ENCODE data around the gene NWD2. TPM values are rescaled to one million over a fixed set of nuclear protein-coding genes. Genes with fewer than 3 reads are reported as not detected.

NWD2 gene
- polyA plus RNA-seq, 2 donors, result under 0.01 to 0.05 TPM

DNA sequence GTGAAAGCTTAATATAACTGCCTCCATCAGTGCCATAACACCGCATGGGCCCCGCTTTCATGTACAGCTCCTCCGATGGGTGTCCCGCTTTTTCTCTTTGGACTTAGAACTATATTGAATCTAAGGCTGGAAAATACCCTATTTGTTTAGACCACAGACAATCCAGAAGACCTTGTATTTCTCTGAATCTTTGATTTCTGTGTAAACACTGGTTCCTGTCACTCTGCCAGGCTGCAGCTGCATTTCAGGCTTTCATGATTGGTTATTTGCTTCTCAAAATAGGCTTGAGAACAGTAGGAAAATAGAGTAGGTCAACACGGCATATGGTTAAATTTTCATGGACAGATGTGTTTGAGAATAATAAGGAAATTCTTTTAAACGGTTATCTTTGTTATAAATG is 80.0 kb downstream of the NWD2 start:
- 58 to 62% methylated on average over 6 of the region's 6 CpGs for WGBS, 2 donors

DNA sequence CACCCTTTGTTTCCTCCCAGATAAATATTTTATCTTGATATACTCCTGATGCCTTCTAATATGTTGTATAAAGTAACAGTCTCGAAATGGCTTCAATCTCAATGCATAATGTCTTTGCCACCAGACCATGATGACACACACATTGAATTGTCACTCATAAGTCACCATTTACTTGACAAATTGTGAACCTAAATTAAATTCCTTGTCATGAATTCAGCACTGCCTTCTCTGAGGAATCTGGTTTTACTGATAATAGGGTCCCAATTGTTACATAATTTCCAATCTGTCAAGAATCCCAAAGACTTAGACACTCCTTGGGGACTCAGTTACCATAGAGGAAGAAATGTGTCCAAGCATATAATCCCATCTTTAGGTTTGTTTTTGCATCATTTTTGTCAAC is 82.3 kb downstream of the NWD2 start:
- 50 to 54% methylated on average over 1 of the region's 1 CpG for WGBS, 2 donors
- Histone ChIP-seq H3K27ac (ENCODE audit: low read depth in 2 of 2, low read length in 1 of 2) (no peak overlapping the region), H3K9me3 (ENCODE audit: control insufficient read depth in 2 of 2, insufficient read depth in 1 of 2, low read depth in 1 of 2, low read length in 1 of 2) (no peaks in the 10 kb centered on the region), H3K27me3 (ENCODE audit: control insufficient read depth in 1 of 2, insufficient read depth in 2 of 2, low read length in 2 of 2) (no peaks in the 10 kb centered on the region), H3K4me1 (ENCODE audit: control insufficient read depth in 2 of 2, insufficient read depth in 2 of 2, low read length in 1 of 2) (no peaks in the 10 kb centered on the region), H3K4me3 (ENCODE audit: low read depth in 1 of 2, low read length in 2 of 2) (no peak overlapping the region), H3K36me3 (ENCODE audit: control insufficient read depth in 2 of 2, insufficient read depth in 2 of 2, low read length in 1 of 2) (no peaks in the 10 kb centered on the region)

More for the DNA sequence above, 80.0 kb downstream of the NWD2 start:
- H3K4me1 ChIP-seq (ENCODE audit: control insufficient read depth in 2 of 2, insufficient read depth in 2 of 2, low read length in 1 of 2), result no peaks in the 10 kb centered on the region
- no peaks in the 10 kb centered on the region for H3K9me3 ChIP-seq (ENCODE audit: control insufficient read depth in 2 of 2, insufficient read depth in 1 of 2, low read depth in 1 of 2, low read length in 1 of 2)
- H3K27me3 ChIP-seq (ENCODE audit: control insufficient read depth in 1 of 2, insufficient read depth in 2 of 2, low read length in 2 of 2), result no peaks in the 10 kb centered on the region
- H3K4me3 ChIP-seq (ENCODE audit: low read depth in 1 of 2, low read length in 2 of 2), result no peak overlapping the region
- H3K27ac ChIP-seq (ENCODE audit: low read depth in 2 of 2, low read length in 1 of 2), result no peak overlapping the region
- H3K36me3 ChIP-seq (ENCODE audit: control insufficient read depth in 2 of 2, insufficient read depth in 2 of 2, low read length in 1 of 2), result no peaks in the 10 kb centered on the region

DNA sequence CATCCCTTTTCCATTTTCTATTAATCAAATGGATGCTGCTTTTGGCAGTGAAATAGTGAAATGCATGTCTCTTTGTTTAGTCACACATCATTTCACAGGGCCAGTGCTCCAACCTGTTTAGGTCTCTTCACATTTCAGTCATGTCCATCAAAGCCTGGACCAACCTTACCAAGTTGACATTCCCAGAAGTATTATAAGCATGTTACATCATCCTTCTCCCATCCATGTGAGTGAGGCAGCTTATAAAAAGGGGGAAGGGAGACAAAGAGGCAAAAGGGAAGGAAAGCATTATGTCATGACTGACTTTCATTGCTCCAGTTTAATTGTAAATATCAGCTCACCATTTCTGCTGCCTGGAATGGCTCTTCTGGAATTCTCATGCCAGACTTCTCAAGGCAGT is 94.4 kb downstream of the NWD2 start:
- no peak overlapping the region for H3K4me3 ChIP-seq (ENCODE audit: low read depth in 1 of 2, low read length in 2 of 2)
- no peaks in the 10 kb centered on the region for H3K27me3 ChIP-seq (ENCODE audit: control insufficient read depth in 1 of 2, insufficient read depth in 2 of 2, low read length in 2 of 2)
- no peaks in the 10 kb centered on the region for H3K4me1 ChIP-seq (ENCODE audit: control insufficient read depth in 2 of 2, insufficient read depth in 2 of 2, low read length in 1 of 2)
- no peak overlapping the region for H3K27ac ChIP-seq (ENCODE audit: low read depth in 2 of 2, low read length in 1 of 2)
- H3K9me3 ChIP-seq (ENCODE audit: control insufficient read depth in 2 of 2, insufficient read depth in 1 of 2, low read depth in 1 of 2, low read length in 1 of 2), result no peaks in the 10 kb centered on the region
- H3K36me3 ChIP-seq (ENCODE audit: control insufficient read depth in 2 of 2, insufficient read depth in 2 of 2, low read length in 1 of 2), result no peaks in the 10 kb centered on the region

DNA sequence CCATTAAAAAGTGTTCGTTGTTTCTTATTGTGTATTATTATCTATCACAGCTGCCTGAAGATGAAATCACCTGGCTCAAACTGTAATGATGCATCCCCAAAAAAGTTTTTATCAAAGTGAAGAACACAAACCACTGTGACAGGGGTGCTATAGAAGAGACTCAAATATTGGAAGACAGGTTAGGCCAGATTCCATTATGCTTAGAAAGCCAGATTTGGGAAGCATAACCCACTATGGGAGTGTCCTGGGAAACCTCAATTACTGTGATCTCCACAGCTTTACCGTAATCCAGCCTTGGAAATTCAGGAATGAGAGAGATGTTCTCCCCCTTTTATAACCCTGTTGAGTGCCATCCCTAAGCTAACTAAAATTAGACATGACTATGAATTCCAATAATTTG is 114.2 kb downstream of the NWD2 start:
- Histone ChIP-seq H3K27ac (ENCODE audit: low read depth in 2 of 2, low read length in 1 of 2) (no peak overlapping the region), H3K9me3 (ENCODE audit: control insufficient read depth in 2 of 2, insufficient read depth in 1 of 2, low read depth in 1 of 2, low read length in 1 of 2) (no peaks in the 10 kb centered on the region), H3K4me3 (ENCODE audit: low read depth in 1 of 2, low read length in 2 of 2) (no peak overlapping the region), H3K36me3 (ENCODE audit: control insufficient read depth in 2 of 2, insufficient read depth in 2 of 2, low read length in 1 of 2) (no peaks in the 10 kb centered on the region), H3K4me1 (ENCODE audit: control insufficient read depth in 2 of 2, insufficient read depth in 2 of 2, low read length in 1 of 2) (no peaks in the 10 kb centered on the region), H3K27me3 (ENCODE audit: control insufficient read depth in 1 of 2, insufficient read depth in 2 of 2, low read length in 2 of 2) (no peaks in the 10 kb centered on the region)
- WGBS, 2 donors, result 54 to 64% methylated on average over 2 of the region's 2 CpGs

DNA sequence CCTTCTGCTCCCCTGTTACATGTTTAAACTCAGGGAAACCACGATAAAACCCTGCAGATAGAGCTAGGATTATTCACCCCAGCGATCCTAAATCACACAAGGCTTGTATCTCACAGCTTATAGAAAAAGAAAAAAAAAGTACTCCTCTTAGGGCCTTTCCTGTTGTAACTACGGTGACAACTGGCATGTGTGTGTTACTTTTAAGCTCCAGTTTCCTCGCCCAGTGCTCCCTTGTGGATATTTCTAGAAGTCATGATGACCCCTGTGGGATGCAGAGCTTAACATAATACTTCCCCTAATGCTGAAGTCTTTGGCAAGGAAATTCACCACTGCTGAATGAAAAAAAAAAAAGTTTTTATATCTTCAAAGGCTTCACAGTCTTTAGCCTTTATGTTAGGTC is 114.7 kb downstream of the NWD2 start:
- Histone ChIP-seq H3K27ac (ENCODE audit: low read depth in 2 of 2, low read length in 1 of 2) (no peak overlapping the region), H3K4me1 (ENCODE audit: control insufficient read depth in 2 of 2, insufficient read depth in 2 of 2, low read length in 1 of 2) (no peaks in the 10 kb centered on the region), H3K27me3 (ENCODE audit: control insufficient read depth in 1 of 2, insufficient read depth in 2 of 2, low read length in 2 of 2) (no peaks in the 10 kb centered on the region), H3K9me3 (ENCODE audit: control insufficient read depth in 2 of 2, insufficient read depth in 1 of 2, low read depth in 1 of 2, low read length in 1 of 2) (no peaks in the 10 kb centered on the region), H3K4me3 (ENCODE audit: low read depth in 1 of 2, low read length in 2 of 2) (no peak overlapping the region), H3K36me3 (ENCODE audit: control insufficient read depth in 2 of 2, insufficient read depth in 2 of 2, low read length in 1 of 2) (no peaks in the 10 kb centered on the region)
- WGBS, 2 donors, result 24 to 45% methylated on average over 4 of the region's 4 CpGs

DNA sequence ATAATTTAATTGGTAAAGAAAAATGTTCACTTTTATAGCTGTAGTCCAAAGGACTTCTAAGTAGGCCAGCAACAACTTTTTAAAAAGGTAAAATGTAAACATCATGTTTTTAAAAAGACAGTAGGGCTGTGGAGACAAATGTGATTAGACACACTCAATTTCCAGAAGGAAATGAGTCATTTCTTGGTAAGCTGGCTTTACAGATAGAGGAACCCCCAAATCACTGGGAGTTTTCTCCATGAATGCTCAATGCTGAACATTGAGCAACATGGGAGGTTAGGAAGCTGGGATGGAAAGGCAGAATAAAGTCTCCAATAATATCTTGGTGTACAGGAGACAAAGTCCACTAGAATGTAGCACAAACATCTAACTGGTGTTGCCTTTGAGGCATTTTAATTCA is 121.3 kb downstream of the NWD2 start:
- Histone ChIP-seq H3K27ac (ENCODE audit: low read depth in 2 of 2, low read length in 1 of 2) (no peak overlapping the region), H3K9me3 (ENCODE audit: control insufficient read depth in 2 of 2, insufficient read depth in 1 of 2, low read depth in 1 of 2, low read length in 1 of 2) (no peaks in the 10 kb centered on the region), H3K36me3 (ENCODE audit: control insufficient read depth in 2 of 2, insufficient read depth in 2 of 2, low read length in 1 of 2) (no peaks in the 10 kb centered on the region), H3K4me3 (ENCODE audit: low read depth in 1 of 2, low read length in 2 of 2) (no peak overlapping the region), H3K4me1 (ENCODE audit: control insufficient read depth in 2 of 2, insufficient read depth in 2 of 2, low read length in 1 of 2) (no peaks in the 10 kb centered on the region), H3K27me3 (ENCODE audit: control insufficient read depth in 1 of 2, insufficient read depth in 2 of 2, low read length in 2 of 2) (no peaks in the 10 kb centered on the region)

DNA sequence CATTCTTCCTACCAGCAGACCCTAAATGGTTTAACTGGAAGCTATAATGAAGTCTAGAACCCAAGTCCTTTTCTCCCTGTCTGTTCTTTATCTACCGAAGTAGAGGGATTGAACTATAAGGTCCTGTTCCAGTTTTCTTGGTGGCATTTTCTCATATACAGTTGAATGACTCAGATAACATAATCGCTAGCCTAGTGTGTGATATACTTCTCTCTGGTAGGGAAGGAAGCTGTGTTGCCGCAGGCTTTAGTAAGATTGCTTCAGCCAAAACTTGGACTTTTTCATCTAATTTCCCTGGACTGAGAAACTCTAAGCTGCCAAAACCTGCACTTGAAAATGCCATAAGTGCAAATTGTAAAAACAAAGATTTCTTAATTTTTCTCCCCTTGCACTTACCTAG is 123.4 kb downstream of the NWD2 start:
- 89 to 93% methylated on average over 3 of the region's 3 CpGs for WGBS, 2 donors
- Histone ChIP-seq H3K36me3 (ENCODE audit: control insufficient read depth in 2 of 2, insufficient read depth in 2 of 2, low read length in 1 of 2) (no peaks in the 10 kb centered on the region), H3K9me3 (ENCODE audit: control insufficient read depth in 2 of 2, insufficient read depth in 1 of 2, low read depth in 1 of 2, low read length in 1 of 2) (no peaks in the 10 kb centered on the region), H3K4me1 (ENCODE audit: control insufficient read depth in 2 of 2, insufficient read depth in 2 of 2, low read length in 1 of 2) (no peaks in the 10 kb centered on the region), H3K27me3 (ENCODE audit: control insufficient read depth in 1 of 2, insufficient read depth in 2 of 2, low read length in 2 of 2) (no peaks in the 10 kb centered on the region), H3K4me3 (ENCODE audit: low read depth in 1 of 2, low read length in 2 of 2) (no peak overlapping the region), H3K27ac (ENCODE audit: low read depth in 2 of 2, low read length in 1 of 2) (no peak overlapping the region)

DNA sequence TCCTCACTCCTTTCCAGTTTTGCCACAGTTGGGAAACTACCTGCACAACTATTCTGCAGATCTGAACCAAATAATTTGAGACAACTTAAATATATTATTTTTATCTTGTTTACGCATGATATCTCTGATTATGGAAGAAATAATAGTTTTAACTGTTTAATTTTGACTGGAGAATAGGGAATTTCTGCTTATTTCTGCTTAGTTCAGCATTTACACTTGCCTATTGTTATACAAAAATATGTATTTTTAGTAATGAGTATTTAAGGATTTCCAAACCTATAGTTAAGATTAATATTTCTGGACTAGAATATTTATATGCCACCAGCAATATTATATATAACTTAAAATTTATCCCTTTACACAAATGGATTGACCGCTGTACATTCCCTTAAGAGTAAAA is 125.5 kb downstream of the NWD2 start:
- Histone ChIP-seq H3K27ac (ENCODE audit: low read depth in 2 of 2, low read length in 1 of 2) (no peak overlapping the region), H3K9me3 (ENCODE audit: control insufficient read depth in 2 of 2, insufficient read depth in 1 of 2, low read depth in 1 of 2, low read length in 1 of 2) (no peaks in the 10 kb centered on the region), H3K27me3 (ENCODE audit: control insufficient read depth in 1 of 2, insufficient read depth in 2 of 2, low read length in 2 of 2) (no peaks in the 10 kb centered on the region), H3K4me3 (ENCODE audit: low read depth in 1 of 2, low read length in 2 of 2) (no peak overlapping the region), H3K36me3 (ENCODE audit: control insufficient read depth in 2 of 2, insufficient read depth in 2 of 2, low read length in 1 of 2) (no peaks in the 10 kb centered on the region), H3K4me1 (ENCODE audit: control insufficient read depth in 2 of 2, insufficient read depth in 2 of 2, low read length in 1 of 2) (no peaks in the 10 kb centered on the region)
- 93% methylated on average over 2 of the region's 2 CpGs for WGBS, 2 donors

DNA sequence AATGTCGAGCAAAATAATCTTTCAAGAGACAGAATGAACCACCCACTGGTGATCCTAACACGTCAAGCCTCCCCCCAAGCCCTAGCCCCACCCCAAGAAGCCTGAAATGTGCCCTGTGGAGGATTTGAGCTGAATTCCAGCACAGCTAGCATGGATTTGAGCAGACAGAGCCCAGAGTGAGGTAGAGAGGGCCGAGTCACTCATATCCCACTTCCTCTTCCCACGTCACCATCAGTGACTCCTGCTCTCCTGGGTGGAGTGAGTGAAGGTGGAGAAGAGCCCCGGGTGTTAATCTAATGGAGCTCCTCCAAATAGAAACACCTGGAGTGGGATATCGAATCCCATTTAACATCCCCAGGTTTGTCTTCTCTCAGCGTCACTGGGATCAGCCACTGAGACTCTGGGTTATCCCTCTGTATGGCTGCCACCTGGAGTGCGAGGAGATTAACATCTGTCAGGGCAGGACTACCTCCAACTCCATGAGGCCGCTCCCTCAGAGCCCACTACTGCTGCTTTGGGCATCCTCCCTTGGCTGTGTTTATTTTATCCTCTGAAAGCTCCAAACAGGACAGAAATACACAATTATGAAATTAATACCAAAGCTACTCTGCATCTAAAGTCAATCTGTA is 136.6 kb downstream of the NWD2 start:
- H3K9me3 ChIP-seq (ENCODE audit: control insufficient read depth in 2 of 2, insufficient read depth in 1 of 2, low read depth in 1 of 2, low read length in 1 of 2), result no peaks in the 10 kb centered on the region
- no peaks in the 10 kb centered on the region for H3K4me1 ChIP-seq (ENCODE audit: control insufficient read depth in 2 of 2, insufficient read depth in 2 of 2, low read length in 1 of 2)
- H3K4me3 ChIP-seq (ENCODE audit: low read depth in 1 of 2, low read length in 2 of 2), result no peak overlapping the region
- H3K36me3 ChIP-seq (ENCODE audit: control insufficient read depth in 2 of 2, insufficient read depth in 2 of 2, low read length in 1 of 2), result no peaks in the 10 kb centered on the region
- H3K27me3 ChIP-seq (ENCODE audit: control insufficient read depth in 1 of 2, insufficient read depth in 2 of 2, low read length in 2 of 2), result no peaks in the 10 kb centered on the region
- no peak overlapping the region for H3K27ac ChIP-seq (ENCODE audit: low read depth in 2 of 2, low read length in 1 of 2)
- WGBS, 2 donors, result 60 to 61% methylated on average over 9 of the region's 9 CpGs

DNA sequence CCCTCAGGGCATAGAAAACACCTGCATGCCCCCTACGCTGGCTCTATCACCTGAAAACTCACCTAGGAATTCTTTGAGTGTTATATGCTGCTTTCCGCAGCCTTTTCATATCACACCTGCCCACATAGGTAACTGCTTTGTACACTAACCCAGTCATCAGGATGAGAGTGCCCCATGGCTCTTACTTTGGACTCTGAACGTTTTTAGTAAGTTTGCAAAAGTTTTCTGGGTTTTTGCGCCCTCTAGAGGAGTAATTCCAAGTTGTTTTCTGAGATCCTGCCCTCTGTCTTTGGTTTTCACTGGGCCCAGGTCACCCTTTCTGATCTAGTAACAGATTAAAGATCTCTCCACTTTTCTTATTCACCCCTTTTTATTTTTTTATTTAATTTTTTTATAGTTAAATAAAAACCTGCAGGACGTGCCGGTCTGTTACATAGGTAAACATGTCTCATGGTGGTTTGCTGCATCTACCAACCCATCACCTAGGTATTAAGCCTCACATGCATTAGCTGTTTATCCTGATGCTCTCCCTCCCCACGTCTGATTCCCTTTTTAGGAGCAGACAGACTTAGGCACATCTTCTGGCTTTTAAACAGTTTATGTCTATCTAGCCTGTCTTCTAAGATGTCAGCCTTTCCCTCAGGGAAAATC is 139.2 kb downstream of the NWD2 start:
- Histone ChIP-seq H3K4me1 (ENCODE audit: control insufficient read depth in 2 of 2, insufficient read depth in 2 of 2, low read length in 1 of 2) (no peaks in the 10 kb centered on the region), H3K36me3 (ENCODE audit: control insufficient read depth in 2 of 2, insufficient read depth in 2 of 2, low read length in 1 of 2) (no peaks in the 10 kb centered on the region), H3K9me3 (ENCODE audit: control insufficient read depth in 2 of 2, insufficient read depth in 1 of 2, low read depth in 1 of 2, low read length in 1 of 2) (no peaks in the 10 kb centered on the region), H3K27ac (ENCODE audit: low read depth in 2 of 2, low read length in 1 of 2) (no peak overlapping the region), H3K4me3 (ENCODE audit: low read depth in 1 of 2, low read length in 2 of 2) (no peak overlapping the region), H3K27me3 (ENCODE audit: control insufficient read depth in 1 of 2, insufficient read depth in 2 of 2, low read length in 2 of 2) (no peaks in the 10 kb centered on the region)
- 30 to 32% methylated on average over 7 of the region's 7 CpGs for WGBS, 2 donors

Data from esophagus (tissue), 2 donors.